Kidney capillary endothelial cell (primary cell): ENCODE measurements around the gene TRPT1.

Experiments
- DNase-seq: peaks from one replicate; pipeline ENCODE4 v3.0.0-alpha.2; 2018; ENCODE audit warnings: low spot score

The TRPT1 gene

DNA sequence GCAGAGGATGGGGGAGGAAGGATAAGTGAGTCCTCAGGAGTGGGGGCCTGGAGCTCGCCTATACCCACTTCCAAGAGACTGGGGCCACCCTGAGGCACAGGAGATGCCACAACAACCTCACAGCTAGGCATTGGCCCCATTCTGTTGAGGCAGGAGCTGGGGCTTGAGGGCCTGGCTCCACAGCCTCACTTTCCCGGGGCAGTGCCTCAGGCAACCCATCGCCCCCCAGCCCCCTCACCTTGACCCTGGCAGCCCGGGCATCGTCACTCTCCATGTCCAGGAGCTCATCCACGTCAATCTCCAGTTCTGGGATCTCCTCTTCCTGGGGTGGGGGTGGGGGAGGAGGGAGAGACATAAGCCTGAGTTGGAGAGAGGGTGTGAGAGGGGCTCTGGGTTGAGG, 19.0 kb upstream of the TRPT1 start:
- DNase-seq: no peak

- no peak for DNase-seq
Observed at GRCh38 chr11:64244107-64244506, 18.1 kb upstream of the TRPT1 start.

- DNase-seq: no peak
Observed at GRCh38 chr11:64243236-64243854, 17.4 kb upstream of the TRPT1 start.

DNA sequence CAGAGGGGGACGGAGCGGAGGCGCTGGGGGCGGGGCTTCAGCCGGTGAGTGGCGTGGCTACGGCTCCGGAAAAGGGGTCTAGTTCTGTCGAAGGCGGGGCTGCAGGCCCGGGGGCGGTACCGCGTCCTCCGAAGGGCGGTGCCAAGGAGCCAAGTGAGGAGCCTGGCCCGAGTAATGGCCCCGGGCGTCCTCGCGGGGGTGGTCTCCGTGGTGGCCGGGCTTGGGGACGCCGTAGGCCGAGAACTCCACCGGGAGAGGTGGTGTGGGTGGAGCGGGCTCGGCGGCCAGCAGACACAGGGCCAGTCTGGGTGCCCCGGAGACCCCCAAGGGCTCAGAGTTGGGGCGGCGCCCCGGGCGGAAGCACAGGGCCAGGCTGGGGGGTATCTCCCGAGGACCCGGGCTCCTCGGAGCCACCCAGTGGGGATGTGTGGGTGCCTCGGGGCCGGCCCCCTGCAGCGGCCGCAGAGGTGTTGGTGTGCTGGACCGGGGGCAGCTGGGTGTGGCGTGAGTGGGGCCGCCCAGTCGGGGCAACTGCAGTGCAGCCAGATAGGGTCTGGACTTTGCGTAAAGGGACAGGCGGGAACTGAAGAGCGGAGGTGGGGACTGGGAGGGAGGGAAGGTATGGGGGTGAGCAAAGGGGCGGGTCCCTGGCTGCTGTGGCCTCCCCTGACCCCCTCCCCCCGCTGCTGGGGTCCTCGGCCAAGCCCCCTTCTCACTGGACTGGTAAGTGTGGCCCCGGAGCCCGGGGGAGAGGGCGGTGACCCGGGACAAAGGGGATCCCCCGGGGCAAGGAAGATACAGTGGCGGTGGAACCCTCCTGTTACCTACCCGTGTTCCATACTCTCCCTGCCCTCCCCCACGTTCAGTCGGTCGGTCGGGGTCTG, 15.7 kb upstream of the TRPT1 start:
- DNase-seq: no peak

GRCh38 chr11:64241241-64241490, 15.2 kb upstream of the TRPT1 start:
- peak; percentile 99 for DNase-seq

DNA sequence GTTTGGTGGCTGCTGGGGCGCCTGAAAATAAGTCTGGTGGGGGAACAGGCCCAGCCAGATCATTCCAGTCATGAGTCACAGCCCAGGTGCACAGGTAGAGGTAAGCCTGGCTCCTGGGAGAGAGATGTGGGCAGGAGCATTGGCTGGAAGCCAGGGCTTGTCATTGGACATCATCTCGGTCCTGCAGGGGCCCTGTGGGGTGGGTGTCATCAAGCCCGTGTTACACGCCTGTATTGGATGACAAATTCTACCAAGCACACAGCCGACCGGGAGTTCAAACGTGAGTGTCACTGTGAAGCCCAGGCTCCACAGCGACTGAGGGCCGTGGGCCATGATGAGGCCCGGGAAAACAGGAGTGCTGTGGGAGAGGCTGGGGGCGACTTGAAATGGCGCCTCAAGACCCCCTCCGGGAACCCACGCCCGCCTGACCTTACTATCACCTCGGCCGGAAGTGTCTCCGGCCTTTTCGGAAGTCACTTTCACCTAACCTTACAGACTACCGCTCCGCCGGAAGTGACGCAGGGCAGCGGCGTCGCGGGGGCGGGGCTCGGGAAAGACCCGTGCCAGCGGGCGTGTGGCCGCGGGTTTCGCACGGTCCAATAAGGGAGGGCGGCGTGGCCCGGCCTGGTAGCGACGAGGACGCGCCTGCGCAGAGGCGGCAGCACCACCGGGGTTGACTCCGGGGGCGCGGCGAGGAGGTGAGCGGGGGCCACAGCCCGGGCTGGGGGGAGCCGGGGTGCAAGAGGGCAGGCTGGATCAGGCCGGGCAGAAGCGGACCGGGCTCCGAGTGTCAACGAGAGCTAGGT, 14.7 kb upstream of the TRPT1 start, which contains the start of gene FKBP2:
FKBP2 (plus strand) TSS at position 661 of the 806 bp plus-strand sequence. CDS start 1,293 bp downstream, outside the sequence.
- peak; percentile 95 for DNase-seq

DNA sequence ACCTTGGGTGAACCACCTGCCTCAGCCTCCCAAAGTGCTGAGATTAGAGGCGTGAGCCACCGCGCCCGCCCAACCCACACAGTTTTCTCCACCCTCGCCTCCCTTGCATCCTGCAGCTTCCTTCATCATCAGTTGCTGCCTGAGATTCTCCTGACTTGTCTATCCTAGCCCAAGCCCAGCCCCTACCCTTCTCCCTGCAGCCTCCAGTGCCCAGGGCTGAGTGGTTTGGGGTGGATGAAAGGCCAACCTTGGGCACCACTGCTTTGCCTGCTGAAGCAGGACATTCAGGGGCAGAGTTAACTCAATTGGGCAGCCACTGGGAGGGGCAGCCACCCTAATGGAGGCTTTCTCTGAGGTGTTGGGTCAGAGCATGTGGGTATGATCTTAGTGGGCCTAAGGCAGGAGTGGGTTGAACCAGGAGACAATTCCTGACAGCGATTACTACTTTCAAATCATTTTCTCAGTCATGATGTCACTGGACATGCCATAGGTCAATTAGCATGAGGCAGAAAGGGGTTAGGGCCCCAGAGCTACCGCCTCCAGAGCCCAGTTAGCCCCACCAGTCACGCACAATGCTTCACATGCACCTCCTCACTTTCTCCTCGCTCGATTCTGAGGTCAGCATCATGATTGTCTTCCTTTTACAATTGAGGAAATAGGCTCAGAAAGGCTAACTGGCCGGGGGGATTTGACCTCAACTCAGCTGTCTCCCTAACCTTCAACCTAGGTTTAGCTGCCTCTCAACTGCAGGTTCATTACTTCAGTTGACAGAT, 13.9 kb upstream of the TRPT1 start:
- DNase-seq: no peak

- no peak for DNase-seq
Observed at GRCh38 chr11:64238999-64239398, 13.0 kb upstream of the TRPT1 start.

DNA sequence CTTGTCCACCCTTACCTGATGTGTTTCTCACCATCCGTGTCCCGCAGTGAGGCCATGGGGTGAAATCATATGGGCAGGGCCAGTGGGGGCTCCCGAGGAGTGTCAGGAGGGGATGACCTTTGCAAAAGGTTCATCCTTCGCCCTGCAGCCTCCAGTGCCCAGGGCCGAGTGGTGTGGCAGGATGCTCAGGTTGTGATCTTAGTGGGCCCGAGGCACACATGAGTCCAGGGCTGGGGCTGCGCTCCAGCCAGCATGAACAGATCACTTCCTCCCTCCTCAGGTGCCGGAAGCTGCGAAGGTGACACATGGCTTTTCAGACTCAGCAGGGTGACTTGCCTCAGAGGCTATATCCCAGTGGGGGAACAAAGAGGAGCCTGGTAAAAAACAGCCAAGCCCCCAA, 12.1 kb upstream of the TRPT1 start:
- DNase-seq: no peak

GRCh38 chr11:64237484-64237951, 11.5 kb upstream of the TRPT1 start:
- DNase-seq: no peak

GRCh38 chr11:64235437-64236161, 9.6 kb upstream of the TRPT1 start:
- DNase-seq: no peak

- DNase-seq: no peak
Observed at GRCh38 chr11:64234647-64235379, 8.8 kb upstream of the TRPT1 start.

DNA sequence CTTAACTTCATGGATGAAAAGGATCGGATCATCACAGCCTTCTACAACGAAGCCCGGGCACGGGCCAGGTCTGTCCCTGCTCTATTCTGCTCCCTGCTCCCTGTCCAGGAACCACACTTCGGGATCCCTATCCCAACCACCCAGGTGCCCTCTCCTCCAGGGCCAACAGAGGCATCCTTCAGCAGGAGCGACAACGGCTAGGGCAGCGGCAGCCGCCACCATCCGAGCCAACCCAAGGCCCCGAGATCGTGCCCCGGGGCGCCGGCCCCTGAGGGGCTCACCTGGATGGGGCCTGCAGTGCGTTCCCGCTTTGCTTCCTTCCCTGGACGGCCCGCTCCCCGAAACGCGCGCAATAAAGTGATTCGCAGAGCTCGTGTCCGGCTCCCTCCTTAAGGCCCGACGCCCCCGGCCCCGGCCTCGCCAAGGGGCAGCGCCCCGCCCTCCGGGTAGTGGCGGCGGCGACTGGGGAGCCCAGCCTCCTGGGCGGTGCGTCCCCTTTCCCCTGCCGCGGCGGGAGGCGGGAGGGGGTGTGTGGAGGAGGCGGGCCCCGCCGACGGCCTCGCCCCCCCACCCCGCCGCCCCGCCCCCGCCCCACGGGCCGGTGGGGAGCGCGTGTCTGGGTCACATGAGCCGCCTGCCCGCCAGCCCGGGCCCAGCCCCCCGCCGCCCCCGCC, 8.1 kb upstream of the TRPT1 start, which contains the start of gene VEGFB:
VEGFB (plus strand) TSS at position 672 of the 674 bp plus-strand sequence. CDS start 250 bp downstream, outside the sequence.
- no peak for DNase-seq

- DNase-seq: no peak
Observed at GRCh38 chr11:64232967-64233315, 7.0 kb upstream of the TRPT1 start.

GRCh38 chr11:64232182-64232966, 6.4 kb upstream of the TRPT1 start:
- no peak for DNase-seq

GRCh38 chr11:64231546-64231945, 5.6 kb upstream of the TRPT1 start:
- DNase-seq: no peak

DNA sequence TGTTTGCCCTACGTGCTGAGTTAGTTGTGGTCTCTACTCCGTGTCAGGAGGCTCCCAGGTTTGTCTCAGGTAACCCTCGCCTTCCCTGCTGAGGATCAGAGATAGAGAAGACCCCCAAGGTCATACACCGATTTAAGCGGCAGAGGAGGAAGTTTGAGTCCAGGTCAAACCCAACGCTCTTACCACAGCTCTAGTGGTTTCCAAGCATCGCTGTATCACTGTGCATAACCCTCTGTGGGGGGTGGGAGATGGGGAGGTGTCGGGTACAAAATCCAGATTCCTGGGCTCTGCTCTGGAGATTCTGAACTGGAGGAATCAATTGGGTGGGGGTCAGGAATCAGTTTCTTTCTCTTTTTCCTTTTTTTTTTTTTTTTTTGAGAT, 5.0 kb upstream of the TRPT1 start:
- DNase-seq: no peak

DNA sequence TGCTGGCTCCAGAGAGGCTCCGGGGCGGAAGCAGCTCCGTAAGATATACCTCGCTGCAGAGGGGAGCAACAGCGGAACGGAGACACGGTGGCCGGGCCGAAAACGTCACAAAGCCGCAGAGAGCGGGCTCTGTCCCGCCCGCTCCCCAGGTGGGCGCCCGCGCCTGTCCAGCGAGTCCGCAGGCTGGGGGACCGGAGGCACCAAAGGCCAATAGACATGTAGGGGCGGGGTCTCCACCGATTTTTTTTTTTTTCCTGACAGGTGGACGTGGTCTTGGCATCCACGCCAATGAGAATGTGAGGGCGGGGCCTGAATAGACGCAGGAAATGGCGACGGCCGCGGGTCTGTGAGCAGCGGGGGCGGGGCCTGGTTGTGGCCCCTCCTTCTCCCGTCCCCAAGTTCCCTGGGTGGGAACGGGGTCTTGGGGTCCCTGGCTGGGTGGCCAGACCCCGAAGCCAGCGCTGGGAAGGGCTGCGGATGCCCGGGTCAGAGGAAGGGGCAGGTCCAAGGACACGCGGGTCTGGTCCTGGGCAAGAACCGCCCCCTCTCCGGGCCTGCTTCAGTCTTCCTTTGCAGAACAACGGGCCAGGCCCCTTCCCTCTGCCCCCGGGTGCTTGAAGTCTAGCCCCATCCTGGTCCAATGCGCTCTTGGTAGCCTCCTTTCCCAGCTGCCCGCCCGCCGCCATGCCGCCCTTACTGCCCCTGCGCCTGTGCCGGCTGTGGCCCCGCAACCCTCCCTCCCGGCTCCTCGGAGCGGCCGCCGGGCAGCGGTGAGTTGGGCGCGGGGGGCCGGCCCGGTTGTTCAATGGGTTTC, 4.4 kb upstream of the TRPT1 start, which contains the start of gene DNAJC4:
DNAJC4 (plus strand) TSS at position 378 of the 814 bp plus-strand sequence; CDS start at position 685, 307 bp downstream.
- peak; percentile 74 for DNase-seq
